ENCODE data around the gene RPS27. TPM values are rescaled to one million over a fixed set of nuclear protein-coding genes. Genes with fewer than 3 reads are reported as not detected.

Gene RPS27
- total RNA-seq, 1 donor from 2014 or later: 2,370 TPM

- no peak for DNase-seq (ENCODE audit: extremely low spot score, unreplicated experiment)
- Mint-ChIP-seq H3K4me1 (ENCODE audit: unreplicated experiment) (peaks cover 25% of the 10 kb centered on the region), H3K27me3 (no peaks in the 10 kb centered on the region), H3K4me3 (peak overlapping the region; percentile 96), H3K27ac (peak overlapping the region; percentile 41), H3K9me3 (no peaks in the 10 kb centered on the region), H3K36me3 (peaks cover 5% of the 10 kb centered on the region)
- no peak for TF ChIP-seq CTCF (conservative IDR thresholded peaks at IDR 0.05)
Observed at GRCh38 chr1:153968972-153969371, 21.6 kb upstream of the RPS27 start.

DNA sequence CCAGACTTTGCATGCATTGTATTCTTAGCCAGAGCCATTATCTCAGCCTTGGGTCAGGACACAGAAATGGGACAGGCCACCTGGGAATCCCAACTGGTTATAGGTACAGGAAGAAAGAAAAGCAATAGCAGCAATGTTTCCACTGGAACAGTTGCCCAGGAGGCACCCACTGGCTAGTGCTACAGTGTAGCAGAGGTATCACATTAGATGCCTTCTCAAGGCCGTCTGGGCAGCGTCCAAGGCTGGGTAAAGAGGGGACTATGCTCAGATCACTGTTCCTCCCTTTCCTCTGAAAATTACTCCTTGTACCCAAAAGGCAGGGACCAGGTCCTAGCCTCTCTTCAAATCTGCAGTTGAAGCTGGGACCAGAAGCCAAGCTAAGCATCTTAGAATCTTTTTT is 20.2 kb upstream of the RPS27 start:
- H3K4me3 Mint-ChIP-seq: peak overlapping the region; percentile 31
- H3K36me3 Mint-ChIP-seq: peaks cover 12% of the 10 kb centered on the region
- H3K27ac Mint-ChIP-seq: no peak overlapping the region
- DNase-seq (ENCODE audit: extremely low spot score, unreplicated experiment): no peak
- H3K9me3 Mint-ChIP-seq: no peaks in the 10 kb centered on the region
- no peaks in the 10 kb centered on the region for H3K27me3 Mint-ChIP-seq
- TF ChIP-seq CTCF (conservative IDR thresholded peaks at IDR 0.05): no peak
- H3K4me1 Mint-ChIP-seq (ENCODE audit: unreplicated experiment): peaks cover 22% of the 10 kb centered on the region

GRCh38 chr1:153973071-153973470 is 17.5 kb upstream of the RPS27 start:
- peak overlapping the region; percentile 43 for H3K27ac Mint-ChIP-seq
- H3K36me3 Mint-ChIP-seq: peaks cover 13% of the 10 kb centered on the region

GRCh38 chr1:153973525-153973924 is 17.0 kb upstream of the RPS27 start:
- H3K27me3 Mint-ChIP-seq: no peaks in the 10 kb centered on the region
- peak overlapping the region; percentile 36 for H3K4me3 Mint-ChIP-seq

More at GRCh38 chr1:153973071-153973470, 17.5 kb upstream of the RPS27 start:
- H3K27me3 Mint-ChIP-seq: no peaks in the 10 kb centered on the region
- H3K4me3 Mint-ChIP-seq: peak overlapping the region; percentile 36
- H3K4me1 Mint-ChIP-seq (ENCODE audit: unreplicated experiment): peaks cover 15% of the 10 kb centered on the region
- no peak for DNase-seq (ENCODE audit: extremely low spot score, unreplicated experiment)
- H3K9me3 Mint-ChIP-seq: no peaks in the 10 kb centered on the region
- TF ChIP-seq CTCF (conservative IDR thresholded peaks at IDR 0.05): no peak

DNA sequence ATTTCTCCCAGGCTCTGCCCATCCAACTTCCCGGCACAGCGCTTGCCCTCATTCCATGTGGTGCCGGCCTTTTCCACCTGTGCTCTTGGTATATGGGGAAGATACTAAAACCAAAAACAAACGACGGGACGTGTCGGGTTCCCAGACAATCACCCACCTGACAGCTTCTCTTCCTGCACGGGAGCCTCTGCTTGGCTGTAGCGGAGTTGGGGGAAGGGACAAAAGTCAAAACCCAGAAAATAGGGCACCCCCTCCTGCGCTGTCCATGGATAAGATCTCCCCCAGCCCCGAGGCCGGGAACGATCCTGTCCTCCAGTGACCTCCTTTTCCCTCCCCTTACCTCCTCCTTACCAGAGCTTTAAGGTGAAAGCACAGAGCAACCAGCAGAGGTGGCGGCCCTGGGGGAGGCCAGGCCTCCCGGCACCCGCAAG is 13.7 kb upstream of the RPS27 start:
- peaks cover 17% of the 10 kb centered on the region for H3K4me1 Mint-ChIP-seq (ENCODE audit: unreplicated experiment)
- peak overlapping the region; percentile 95 for H3K27ac Mint-ChIP-seq
- TF ChIP-seq CTCF (conservative IDR thresholded peaks at IDR 0.05): no peak
- DNase-seq (ENCODE audit: extremely low spot score, unreplicated experiment): no peak
- peak overlapping the region; percentile 99 for H3K4me3 Mint-ChIP-seq
- H3K9me3 Mint-ChIP-seq: no peaks in the 10 kb centered on the region
- no peaks in the 10 kb centered on the region for H3K27me3 Mint-ChIP-seq
- H3K36me3 Mint-ChIP-seq: peaks cover 17% of the 10 kb centered on the region

More at GRCh38 chr1:153973525-153973924, 17.0 kb upstream of the RPS27 start:
- H3K9me3 Mint-ChIP-seq: no peaks in the 10 kb centered on the region
- H3K4me1 Mint-ChIP-seq (ENCODE audit: unreplicated experiment): peaks cover 16% of the 10 kb centered on the region
- peaks cover 13% of the 10 kb centered on the region for H3K36me3 Mint-ChIP-seq
- peak overlapping the region; percentile 43 for H3K27ac Mint-ChIP-seq
- TF ChIP-seq CTCF (conservative IDR thresholded peaks at IDR 0.05): no peak
- no peak for DNase-seq (ENCODE audit: extremely low spot score, unreplicated experiment)
